Neural progenitor cell (in vitro differentiated cells): ENCODE measurements around the gene MID1IP1.

Experiments used
- EZH2 ChIP-seq: fragments of 200-600 bp; sonication (generic); IDR thresholded peaks from 2 replicates; pipeline ENCODE4 v1.6.1; 2017; ENCODE audit warnings: antibody characterized with exemption, mild to moderate bottlenecking, moderate library complexity
- EZH2phosphoT487 ChIP-seq: fragments of 200-600 bp; sonication (generic); IDR thresholded peaks from 2 replicates; pipeline ENCODE4 v1.6.1; 2017; ENCODE audit warnings: antibody characterized with exemption
- TF ChIP-seq, protein P1 (sequence below): fragments of 200-600 bp; sonication (generic); IDR thresholded peaks from 2 replicates; pipeline ENCODE4 v1.5.1; 2017; ENCODE audit warnings: antibody characterized with exemption, mild to moderate bottlenecking

DNA sequence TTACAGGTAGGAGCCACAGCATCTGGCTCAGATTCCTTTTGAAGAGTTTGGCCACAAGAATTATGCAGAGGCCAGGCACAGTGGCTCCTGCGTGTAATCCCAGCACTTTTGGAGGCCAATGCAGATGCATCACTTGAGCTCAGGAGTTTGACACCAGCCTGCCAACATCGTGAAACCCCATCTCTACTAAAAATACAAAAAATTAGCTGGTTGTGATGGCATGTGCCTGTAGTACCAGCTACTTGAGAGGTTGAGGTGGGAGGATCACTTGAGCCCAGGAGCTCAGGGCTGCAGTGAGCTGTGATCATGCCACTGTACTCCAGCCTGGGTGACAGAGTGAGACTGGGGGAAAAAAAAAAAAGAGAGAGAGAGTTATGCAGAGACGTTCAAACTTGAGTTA, 53.0 kb downstream of the MID1IP1 start:
- TF ChIP-seq, protein P1, sequence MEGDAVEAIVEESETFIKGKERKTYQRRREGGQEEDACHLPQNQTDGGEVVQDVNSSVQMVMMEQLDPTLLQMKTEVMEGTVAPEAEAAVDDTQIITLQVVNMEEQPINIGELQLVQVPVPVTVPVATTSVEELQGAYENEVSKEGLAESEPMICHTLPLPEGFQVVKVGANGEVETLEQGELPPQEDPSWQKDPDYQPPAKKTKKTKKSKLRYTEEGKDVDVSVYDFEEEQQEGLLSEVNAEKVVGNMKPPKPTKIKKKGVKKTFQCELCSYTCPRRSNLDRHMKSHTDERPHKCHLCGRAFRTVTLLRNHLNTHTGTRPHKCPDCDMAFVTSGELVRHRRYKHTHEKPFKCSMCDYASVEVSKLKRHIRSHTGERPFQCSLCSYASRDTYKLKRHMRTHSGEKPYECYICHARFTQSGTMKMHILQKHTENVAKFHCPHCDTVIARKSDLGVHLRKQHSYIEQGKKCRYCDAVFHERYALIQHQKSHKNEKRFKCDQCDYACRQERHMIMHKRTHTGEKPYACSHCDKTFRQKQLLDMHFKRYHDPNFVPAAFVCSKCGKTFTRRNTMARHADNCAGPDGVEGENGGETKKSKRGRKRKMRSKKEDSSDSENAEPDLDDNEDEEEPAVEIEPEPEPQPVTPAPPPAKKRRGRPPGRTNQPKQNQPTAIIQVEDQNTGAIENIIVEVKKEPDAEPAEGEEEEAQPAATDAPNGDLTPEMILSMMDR = no peak
- no peak for TF ChIP-seq EZH2
- TF ChIP-seq EZH2phosphoT487 = no peak
